Measurements from ENCODE around the gene KCNH5.

GRCh38 chr14:63055631-63056030, 10.4 kb upstream of the KCNH5 start:
- TF ChIP-seq CTCF (conservative IDR thresholded peaks at IDR 0.05 in 1 of 2, IDR thresholded peaks at IDR 0.05 in 1 of 2; ENCODE audit: low read depth in 1 of 2, low read length in 2 of 2) (no peak), EZH2 (IDR thresholded peaks at IDR 0.05; ENCODE audit: low read length, missing control alignments) (no peak)

Measured in fibroblast of lung (primary cell).